ENCODE results near the gene GMCL1.
A peak's percentile ranks its signal among the peaks of the same experiment; 100 is the strongest.
"Not testable (repeated sequence)": the region's sequence is repeated elsewhere in the genome, so short reads cannot be mapped to it uniquely, and the experiment has no call there.

Gene GMCL1

DNA sequence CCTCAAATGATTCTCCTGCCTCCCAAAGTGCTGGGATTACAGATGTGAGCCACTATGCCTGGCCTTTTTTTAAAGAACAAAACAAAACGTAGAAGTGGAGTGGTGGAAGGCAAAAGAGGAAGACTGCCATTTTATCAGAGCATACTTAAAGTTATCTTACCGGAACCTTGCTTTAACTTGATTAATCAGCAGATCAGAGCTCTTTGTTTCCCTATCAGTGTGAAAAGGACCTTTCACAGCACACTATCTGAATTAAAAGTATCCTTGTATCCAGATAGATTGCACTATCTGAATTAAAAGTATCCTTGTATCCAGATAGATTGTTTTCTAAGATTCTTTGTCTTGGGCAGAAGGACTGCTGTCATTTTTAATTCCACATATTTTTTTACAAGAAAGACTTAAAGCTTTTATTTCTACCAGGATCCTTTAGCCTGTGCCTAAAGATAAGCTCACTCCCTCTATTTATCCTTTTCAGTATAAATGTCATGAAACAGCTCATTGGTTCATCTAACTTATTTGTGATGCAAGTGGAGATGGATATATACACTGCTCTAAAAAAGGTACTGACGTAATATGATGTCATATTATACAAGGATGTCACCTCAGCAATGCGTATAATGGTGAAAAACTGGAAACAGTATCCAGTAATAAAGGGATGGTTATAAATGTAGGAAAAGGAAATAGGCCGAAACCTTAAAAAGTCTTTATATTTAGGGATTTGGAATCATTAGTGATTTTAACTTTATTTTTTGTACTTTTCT lies 17.8 kb downstream of the GMCL1 start:
- DNase-seq (ENCODE audit: insufficient read length, low spot score) (no peak), FAIRE-seq (no peak)

- no peak for DNase-seq (ENCODE audit: insufficient read length, low spot score)
- no peak for FAIRE-seq
These were observed 18.8 kb downstream of the GMCL1 start for GRCh38 chr2:69848186-69848790.

- DNase-seq (ENCODE audit: insufficient read length, low spot score), result no peak
- FAIRE-seq, result no peak
These were observed 28.8 kb downstream of the GMCL1 start for GRCh38 chr2:69858261-69858660.

DNA sequence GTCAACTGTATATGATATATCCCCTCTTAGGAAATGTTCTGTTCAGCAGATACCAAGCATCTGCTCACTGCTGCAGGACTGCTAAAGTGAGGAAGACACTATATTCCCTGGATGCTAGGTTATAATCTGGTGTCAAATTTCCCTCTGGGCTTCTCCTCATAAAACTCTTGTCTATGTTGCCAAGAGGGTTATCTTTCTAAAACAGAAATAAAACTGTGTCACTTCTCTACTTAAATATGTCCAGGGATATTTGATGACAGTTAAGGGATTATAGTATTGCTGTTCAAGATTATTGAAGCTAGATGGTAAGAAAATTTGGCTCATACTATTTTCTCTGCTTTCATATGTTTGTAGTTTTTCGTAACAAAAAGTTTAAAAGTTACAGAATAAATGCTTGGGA lies 33.8 kb downstream of the GMCL1 start:
- no peak for DNase-seq (ENCODE audit: insufficient read length, low spot score)
- FAIRE-seq, result no peak

DNA sequence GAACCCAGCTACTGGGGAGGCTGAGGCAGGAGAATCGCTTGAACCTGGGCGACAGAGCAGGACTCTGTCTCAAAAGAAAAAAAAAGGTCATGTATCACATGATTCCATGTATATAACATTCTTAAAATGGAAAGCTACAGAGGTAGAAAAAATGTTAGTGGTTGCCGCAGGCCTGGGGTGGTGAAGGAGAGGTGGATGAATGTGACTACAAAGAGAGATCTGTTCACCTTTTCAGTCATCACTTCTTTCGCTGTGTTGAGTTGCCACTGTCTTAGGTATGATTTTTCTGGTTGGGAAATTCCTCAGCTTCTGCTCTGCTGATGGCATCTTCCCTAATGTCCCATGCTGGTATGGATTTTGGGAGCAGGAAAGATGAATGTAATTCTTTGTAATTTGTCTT lies 59.0 kb downstream of the GMCL1 start:
- DNase-seq (ENCODE audit: insufficient read length, low spot score) (no peak), FAIRE-seq (no peak)

GRCh38 chr2:69889302-69889701 lies 59.8 kb downstream of the GMCL1 start:
- DNase-seq (ENCODE audit: insufficient read length, low spot score), result no peak
- no peak for FAIRE-seq

- DNase-seq (ENCODE audit: insufficient read length, low spot score), result no peak
- FAIRE-seq, result no peak
These were observed 61.4 kb downstream of the GMCL1 start for GRCh38 chr2:69890881-69891280.

- FAIRE-seq; DNase-seq (ENCODE audit: insufficient read length, low spot score): not testable (repeated sequence)
These were observed 63.5 kb downstream of the GMCL1 start for GRCh38 chr2:69892838-69893424.

GRCh38 chr2:69893684-69894551 lies 64.5 kb downstream of the GMCL1 start, which contains the start of gene SNRNP27:
SNRNP27 (plus strand) TSS chr2:69893956; CDS start chr2:69893985, 29 bp downstream.
- peak; percentile 55 for DNase-seq (ENCODE audit: insufficient read length, low spot score)
- peak; percentile 94 for FAIRE-seq

DNA sequence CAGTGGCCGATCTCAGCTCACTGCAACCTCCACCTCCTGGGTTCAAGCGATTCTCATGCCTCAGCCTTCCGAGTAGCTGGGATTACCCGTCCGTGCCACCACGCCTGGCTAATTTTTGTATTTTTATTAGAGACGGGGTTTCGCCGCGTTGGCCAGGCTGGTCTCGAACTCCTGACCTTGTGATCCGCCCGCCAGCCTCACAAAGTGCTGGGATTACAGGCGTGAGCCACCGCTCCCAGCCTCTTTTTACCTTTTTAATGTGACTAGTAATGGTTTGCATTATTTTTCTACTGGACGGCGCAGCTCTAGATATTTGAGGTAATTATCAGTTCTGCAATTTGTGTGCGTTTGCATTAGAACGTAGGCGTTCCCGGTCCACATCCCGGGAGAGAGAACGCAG lies 65.3 kb downstream of the GMCL1 start:
- not testable (repeated sequence) for DNase-seq (ENCODE audit: insufficient read length, low spot score); FAIRE-seq

- DNase-seq (ENCODE audit: insufficient read length, low spot score), result no peak
- FAIRE-seq, result peak; percentile 87
These were observed 72.9 kb downstream of the GMCL1 start for GRCh38 chr2:69902213-69902922.

DNA sequence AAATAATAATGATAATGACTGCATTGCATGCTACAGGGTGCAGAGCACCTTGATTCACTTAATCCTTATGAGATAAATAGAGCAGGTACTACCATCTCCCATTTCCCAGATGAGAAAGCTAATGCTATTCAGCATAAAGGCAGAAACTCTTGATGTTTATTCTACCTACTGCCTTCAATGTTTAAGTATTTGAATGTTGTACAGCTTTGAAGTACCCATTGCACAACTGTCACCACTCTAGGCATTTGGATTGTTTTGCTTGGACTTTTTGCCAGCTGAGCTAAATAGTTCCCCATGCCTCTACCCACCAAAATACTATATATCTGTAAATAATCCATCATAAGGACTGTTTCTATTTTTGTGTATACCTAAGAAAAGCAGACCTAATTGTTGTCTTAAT lies 77.8 kb downstream of the GMCL1 start:
- DNase-seq (ENCODE audit: insufficient read length, low spot score) (no peak), FAIRE-seq (no peak)

DNA sequence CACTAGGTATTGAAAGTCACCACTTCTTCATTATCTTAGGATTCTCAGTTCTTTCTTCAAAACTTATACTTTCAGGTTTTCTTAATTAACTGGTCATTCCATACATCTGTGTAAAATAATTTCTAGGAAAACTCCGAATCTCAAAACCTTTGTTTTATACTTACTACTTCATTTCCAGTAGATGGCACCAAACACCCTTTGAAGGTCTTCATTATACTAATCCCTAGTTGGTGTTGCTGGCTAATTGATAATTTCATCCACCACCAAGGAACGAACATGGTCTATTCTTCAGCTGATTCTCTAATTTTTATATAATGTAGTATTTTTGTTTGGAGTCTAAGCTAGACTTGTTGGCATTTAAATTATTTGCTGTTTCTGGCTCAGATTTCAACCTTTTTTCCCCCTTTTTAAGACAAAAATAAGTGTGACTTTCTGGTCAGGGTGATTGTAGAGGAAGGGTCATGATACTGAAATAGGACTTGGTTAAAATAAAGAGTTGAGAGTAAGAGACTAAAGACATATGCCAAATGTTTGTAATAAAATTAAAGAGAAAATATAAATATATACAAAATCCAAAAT lies 82.6 kb downstream of the GMCL1 start:
- FAIRE-seq, result peak; percentile 80
- DNase-seq (ENCODE audit: insufficient read length, low spot score), result no peak

GRCh38 chr2:69914164-69914949 lies 84.9 kb downstream of the GMCL1 start:
- FAIRE-seq, result peak; percentile 99

GRCh38 chr2:69914950-69915945 lies 85.8 kb downstream of the GMCL1 start, which contains the start of gene MXD1:
MXD1 (plus strand) TSS chr2:69915109; CDS start chr2:69915331, 222 bp downstream.
- peak; percentile 89 for DNase-seq (ENCODE audit: insufficient read length, low spot score)
- FAIRE-seq, result no peak

More at GRCh38 chr2:69914164-69914949, 84.9 kb downstream of the GMCL1 start:
- peak; percentile 71 for DNase-seq (ENCODE audit: insufficient read length, low spot score)

DNA sequence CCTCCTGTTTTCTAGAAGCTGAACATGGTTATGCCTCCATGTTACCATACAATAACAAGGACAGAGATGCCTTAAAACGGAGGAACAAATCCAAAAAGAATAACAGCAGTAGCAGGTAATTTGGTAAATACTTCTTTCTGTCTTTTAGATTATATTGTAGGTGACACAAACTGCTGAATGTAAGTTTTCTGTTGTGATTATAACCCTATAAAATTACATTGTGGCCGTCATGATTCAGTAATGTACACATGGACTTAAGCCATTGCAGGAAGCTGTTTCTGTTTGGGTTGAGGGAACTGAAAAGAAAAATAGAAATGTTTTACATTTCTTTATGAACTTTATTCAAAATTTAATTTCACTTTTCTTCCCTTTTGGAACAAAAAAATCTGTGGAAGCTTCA lies 86.6 kb downstream of the GMCL1 start:
- no peak for FAIRE-seq
- DNase-seq (ENCODE audit: insufficient read length, low spot score), result no peak

GRCh38 chr2:69917852-69918251 lies 88.4 kb downstream of the GMCL1 start:
- FAIRE-seq, result no peak
- no peak for DNase-seq (ENCODE audit: insufficient read length, low spot score)

DNA sequence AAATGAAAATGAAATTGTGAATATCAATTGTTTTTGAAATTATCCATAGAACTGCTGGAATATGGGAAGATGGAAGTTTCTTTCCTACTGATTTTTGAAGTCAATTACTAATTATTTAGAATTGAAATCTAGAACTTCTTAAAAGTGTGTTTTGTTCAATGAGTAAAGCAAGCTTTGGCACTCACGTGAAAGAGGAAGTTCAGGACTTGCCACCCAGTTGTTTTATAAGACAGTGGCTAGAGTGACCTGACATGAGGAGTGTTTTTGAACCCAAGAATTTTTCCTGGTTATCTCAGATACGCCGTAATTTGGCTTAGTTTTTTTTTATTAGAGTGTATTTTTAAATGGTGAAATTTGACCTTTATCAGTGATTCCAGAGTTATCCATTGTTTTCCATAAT lies 88.9 kb downstream of the GMCL1 start:
- DNase-seq (ENCODE audit: insufficient read length, low spot score) (no peak), FAIRE-seq (peak; percentile 51)

All from GM19239 (cell line).